HepG2 (cell line): ENCODE measurements around the gene ARHGAP32. TPM values are rescaled to one million over a fixed set of nuclear protein-coding genes. Genes with fewer than 3 reads are reported as not detected.

ENCODE experiments used
- ATAC-seq: fragments of 200-7000 bp; cut with Tn5 transposase; 3 replicates; pipeline ENCODE4 v1.9.1; 2020; ENCODE audit warnings: mild to moderate bottlenecking, moderate library complexity
- BruUV-seq: library from RNA; stranded (reverse); fragments of 400-500 nt; replicated peaks from 2 replicates; lab custom pipeline; 2021; lab: Mats Ljungman, UMichigan
- CTCF ChIA-PET: fragments of 300-600 bp; formaldehyde crosslinking; extraction: SDS; loops from one replicate; lab custom pipeline; 2021; ENCODE audit warnings: low total read pairs, inconsistent platforms, low intra/inter-chr PET ratio; lab: Yijun Ruan, JAX
- POLR2A ChIA-PET: fragments of 350-600 bp; sonication (Branson Sonifier 250); formaldehyde crosslinking; loops from one replicate; lab custom pipeline; 2020; ENCODE audit warnings: antibody characterized with exemption, inconsistent platforms; lab: Yijun Ruan, JAX
- DNase-seq: peaks from one replicate; pipeline ENCODE4 v3.0.0-alpha.2; 2015; ENCODE audit warnings: low spot score
- FAIRE-seq: peaks from 3 replicates; lab custom pipeline; 2011; peaks lifted over from hg19 to GRCh38; lab: Jason Lieb, UNC
- H2AFZ ChIP-seq: one replicate; pipeline ENCODE4 v1.6.1; 2011; ENCODE audit warnings: low read length, inconsistent platforms
- H3K27ac ChIP-seq: fragments of 300-600 bp; 3 replicates; pipeline ENCODE4 v1.8.0; 2011; ENCODE audit warnings: mixed run types, mild to moderate bottlenecking, mixed read lengths, low read length, inconsistent platforms; ENCODE audit not compliant: insufficient read depth; ENCODE audit errors: extremely low read length
- H3K27me3 ChIP-seq, 2 experiments: fragments of 200-600 bp in 1 of 2; 2 replicates in 1 of 2; 3 replicates in 1 of 2; pipeline versions ENCODE4 v1.6.0 to v1.8.0; 2011; ENCODE audit warnings: low read length in 2 of 2, mild to moderate bottlenecking in 2 of 2, moderate library complexity in 2 of 2, inconsistent platforms in 1 of 2; ENCODE audit not compliant: insufficient read depth in 2 of 2, control insufficient read depth in 1 of 2
- H3K36me3 ChIP-seq, 2 experiments: fragments of 200-600 bp in 1 of 2; replicated peaks in 1 of 2; 2 replicates in 1 of 2; 3 replicates in 1 of 2; pipeline versions ENCODE4 v1.5.1 to v1.8.0; 2011; ENCODE audit warnings: low read length in 2 of 2, inconsistent platforms in 1 of 2; ENCODE audit not compliant: insufficient read depth in 2 of 2, control insufficient read depth in 1 of 2
- H3K4me1 ChIP-seq: 2 replicates; pipeline ENCODE4 v1.5.1; 2012; ENCODE audit warnings: low read length, inconsistent platforms; ENCODE audit not compliant: insufficient read depth
- H3K4me2 ChIP-seq: 2 replicates; pipeline ENCODE4 v1.6.0; 2011; ENCODE audit warnings: low read depth, low read length, inconsistent platforms
- H3K4me3 ChIP-seq, 3 experiments: fragments of 200-600 bp in 1 of 3; sonication (generic), shearing (Covaris generic) in 1 of 3; replicated peaks in 1 of 3; 2 replicates each; pipeline ENCODE4 v1.5.1; 2011 to 2016; ENCODE audit warnings: low read length in 3 of 3, inconsistent platforms in 2 of 3, low read depth in 2 of 3, mild to moderate bottlenecking in 2 of 3, control low read depth in 1 of 3, mixed read lengths in 1 of 3; ENCODE audit not compliant: insufficient read depth in 1 of 3
- H3K79me2 ChIP-seq: one replicate; pipeline ENCODE4 v1.6.1; 2011; ENCODE audit warnings: low read length, inconsistent platforms; ENCODE audit not compliant: insufficient read depth
- H3K9ac ChIP-seq: 2 replicates; pipeline ENCODE4 v1.6.0; 2011; ENCODE audit warnings: mild to moderate bottlenecking, low read depth, low read length, inconsistent platforms; ENCODE audit not compliant: insufficient read depth
- H3K9me3 ChIP-seq: 2 replicates; pipeline ENCODE4 v1.5.1; 2012; ENCODE audit warnings: mild to moderate bottlenecking, low read length
- H4K20me1 ChIP-seq: 2 replicates; pipeline ENCODE4 v1.6.0; 2011; ENCODE audit warnings: inconsistent platforms, mild to moderate bottlenecking, low read length, moderate library complexity; ENCODE audit not compliant: insufficient read depth
- KDM2A ChIP-seq: sonication (generic); formaldehyde crosslinking; IDR thresholded peaks from 2 replicates; pipeline ENCODE4 v1.4.0; 2020; ENCODE audit warnings: low read depth, missing genetic modification reagents, borderline replicate concordance
- SATB2 ChIP-seq: sonication (generic); formaldehyde crosslinking; IDR thresholded peaks from 2 replicates; pipeline ENCODE4 v1.5.0; 2020; ENCODE audit warnings: missing genetic modification reagents
- SSRP1 ChIP-seq: IDR thresholded peaks from 2 replicates; pipeline ENCODE4 v1.6.1; 2016; ENCODE audit warnings: control low read depth
- ZBTB42 ChIP-seq: sonication (generic); formaldehyde crosslinking; IDR thresholded peaks from 2 replicates; pipeline ENCODE4 v1.5.0; 2020; ENCODE audit warnings: mild to moderate bottlenecking, missing genetic modification reagents
- ZNF431 ChIP-seq: sonication (generic); formaldehyde crosslinking; IDR thresholded peaks from 2 replicates; pipeline ENCODE4 v1.9.0; 2022; ENCODE audit warnings: missing genetic modification reagents, low read depth, mild to moderate bottlenecking, borderline replicate concordance
- ZNF781 ChIP-seq: sonication (generic); formaldehyde crosslinking; IDR thresholded peaks from 2 replicates; pipeline ENCODE4 v1.5.1; 2020; ENCODE audit warnings: borderline replicate concordance, mild to moderate bottlenecking, missing genetic modification reagents; ENCODE audit errors: not compliant biosample characterization
- ZNF841 ChIP-seq: sonication (generic); formaldehyde crosslinking; IDR thresholded peaks from 2 replicates; pipeline ENCODE4 v1.8.1; 2023; ENCODE audit warnings: missing genetic modification reagents, borderline replicate concordance
- WGBS: methylation state at CpG from one replicate; pipeline ENCODE4 v1.1.6; 2017; ENCODE audit warnings: low lambda C conversion rate; 5-methylcytosine and 5-hydroxymethylcytosine counted together
- in situ Hi-C: cut with HindIII; loops from 2 replicates; pipeline ENCODE4 v1.10.0; 2017; ENCODE audit warnings: low pct_unique_long_range_greater_than_20kb; ENCODE audit not compliant: extremely low pct_ligation_motif_present
- intact Hi-C: fragments of 100-400 bp; cut with micrococcal nuclease; formaldehyde crosslinking; loops from one replicate; pipeline ENCODE4 v1.10.0; 2022; ENCODE audit not compliant: unreplicated experiment
- polyA plus RNA-seq, 8 experiments: library from polyadenylated mRNA; depleted of rRNA in 3 of 8; stranded (reverse) in 7 of 8; unstranded in 1 of 8; fragments of >200 nt; fragmentation: Illumina TruSeq in 4 of 8; extraction: Trizol in 4 of 8; gene quantifications; 2 replicates each; pipeline versions ENCODE4 v1.2.1 to v1.2.3, GENCODE V29; 2011 to 2016; ENCODE audit warnings: low read depth in 4 of 8, missing spikeins in 1 of 8, mixed read lengths in 1 of 8; ENCODE audit not compliant: insufficient read depth in 1 of 8
- total RNA-seq, 5 experiments: library from RNA; depleted of rRNA; stranded (reverse); fragments of >200 nt; fragmentation: Illumina TruSeq; extraction: Trizol; gene quantifications; 2 replicates each; pipeline ENCODE4 v1.2.3, GENCODE V29; 2016; ENCODE audit warnings: low read depth in 1 of 5
- TF ChIP-seq, protein P1 (sequence below): sonication (generic); formaldehyde crosslinking; conservative IDR thresholded peaks from 2 replicates; pipeline ENCODE4 v1.8.1; 2023; ENCODE audit warnings: missing genetic modification reagents
- TF ChIP-seq, protein P2 (sequence below): sonication (generic); formaldehyde crosslinking; IDR thresholded peaks from 2 replicates; pipeline ENCODE4 v1.5.1; 2020; ENCODE audit warnings: missing genetic modification reagents, mild to moderate bottlenecking, borderline replicate concordance

The ARHGAP32 gene
- total and polyA plus RNA-seq, 2 of the 13 experiments (the other 11 are each of a cell fraction or from before 2014, with no cell fraction given): 6.3 to 8.2 TPM

- no peak overlapping the region for H3K4me2 ChIP-seq
- H3K36me3 ChIP-seq: 0 out of 5 replicates have a peak, but pooled peaks cover 0 to 3% of the 10 kb centered on the region in 2 experiments
- in situ Hi-C loops (no loop called here), intact Hi-C loops (no loop called here)
- H3K4me1 ChIP-seq: peaks cover 35% of the 10 kb centered on the region
- no TSS peak for BruUV-seq
- H2AFZ ChIP-seq: no peak overlapping the region
- ATAC-seq: no peak
- TF ChIP-seq ZNF781 (CRISPR knock-in tag) (no peak), SATB2 (no peak), ZNF431 (CRISPR knock-in tag) (no peak), SSRP1 (CRISPR knock-in tag) (no peak), ZNF841 (CRISPR knock-in tag) (no peak), ZBTB42 (no peak), KDM2A (no peak)
- TF ChIP-seq, protein P1, sequence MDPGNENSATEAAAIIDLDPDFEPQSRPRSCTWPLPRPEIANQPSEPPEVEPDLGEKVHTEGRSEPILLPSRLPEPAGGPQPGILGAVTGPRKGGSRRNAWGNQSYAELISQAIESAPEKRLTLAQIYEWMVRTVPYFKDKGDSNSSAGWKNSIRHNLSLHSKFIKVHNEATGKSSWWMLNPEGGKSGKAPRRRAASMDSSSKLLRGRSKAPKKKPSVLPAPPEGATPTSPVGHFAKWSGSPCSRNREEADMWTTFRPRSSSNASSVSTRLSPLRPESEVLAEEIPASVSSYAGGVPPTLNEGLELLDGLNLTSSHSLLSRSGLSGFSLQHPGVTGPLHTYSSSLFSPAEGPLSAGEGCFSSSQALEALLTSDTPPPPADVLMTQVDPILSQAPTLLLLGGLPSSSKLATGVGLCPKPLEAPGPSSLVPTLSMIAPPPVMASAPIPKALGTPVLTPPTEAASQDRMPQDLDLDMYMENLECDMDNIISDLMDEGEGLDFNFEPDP (CRISPR knock-in tag): no peak
- TF ChIP-seq, protein P2, sequence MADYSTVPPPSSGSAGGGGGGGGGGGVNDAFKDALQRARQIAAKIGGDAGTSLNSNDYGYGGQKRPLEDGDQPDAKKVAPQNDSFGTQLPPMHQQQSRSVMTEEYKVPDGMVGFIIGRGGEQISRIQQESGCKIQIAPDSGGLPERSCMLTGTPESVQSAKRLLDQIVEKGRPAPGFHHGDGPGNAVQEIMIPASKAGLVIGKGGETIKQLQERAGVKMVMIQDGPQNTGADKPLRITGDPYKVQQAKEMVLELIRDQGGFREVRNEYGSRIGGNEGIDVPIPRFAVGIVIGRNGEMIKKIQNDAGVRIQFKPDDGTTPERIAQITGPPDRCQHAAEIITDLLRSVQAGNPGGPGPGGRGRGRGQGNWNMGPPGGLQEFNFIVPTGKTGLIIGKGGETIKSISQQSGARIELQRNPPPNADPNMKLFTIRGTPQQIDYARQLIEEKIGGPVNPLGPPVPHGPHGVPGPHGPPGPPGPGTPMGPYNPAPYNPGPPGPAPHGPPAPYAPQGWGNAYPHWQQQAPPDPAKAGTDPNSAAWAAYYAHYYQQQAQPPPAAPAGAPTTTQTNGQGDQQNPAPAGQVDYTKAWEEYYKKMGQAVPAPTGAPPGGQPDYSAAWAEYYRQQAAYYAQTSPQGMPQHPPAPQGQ (CRISPR knock-in tag): no peak
- H3K79me2 ChIP-seq: peaks cover 22% of the 10 kb centered on the region
- FAIRE-seq: no peak
- no peak overlapping the region for H3K9ac ChIP-seq
- WGBS: 92% methylated on average over 2 of the region's 2 CpGs
- no peaks in the 10 kb centered on the region for H4K20me1 ChIP-seq
- H3K4me3 ChIP-seq: no peak overlapping the region
- H3K9me3 ChIP-seq: no peaks in the 10 kb centered on the region
- no peak overlapping the region for H3K27ac ChIP-seq
- ChIA-PET POLR2A (no interaction called here), CTCF (no interaction called here)
- no peaks in the 10 kb centered on the region for H3K27me3 ChIP-seq
- no peak for DNase-seq
Observed at GRCh38 chr11:129239207-129239606, 47.1 kb upstream of the ARHGAP32 start.
